Stimulated activated memory B cell treated with anti-CD40 and anti-IgM and Interleukin-4, amounts not matched to agents 10 μg/mL and 1 μg/mL and 100 μg/mL, for 72 hours (primary cell): ENCODE results near the gene ABHD16A.

Experiments
- ATAC-seq: fragments of 150-1000 bp; cut with Tn5 transposase; 2 replicates; pipeline ENCODE4 v1.10.0; 2021
- H3K27ac Mint-ChIP-seq: one replicate; pipeline ENCODE4 v1.8.0; 2022; ENCODE audit warnings: mild to moderate bottlenecking, mixed read lengths
- H3K27me3 Mint-ChIP-seq: one replicate; pipeline ENCODE4 v1.8.0; 2022; ENCODE audit warnings: mixed read lengths
- H3K36me3 Mint-ChIP-seq: one replicate; pipeline ENCODE4 v1.8.0; 2022; ENCODE audit warnings: mixed read lengths
- H3K4me1 Mint-ChIP-seq: one replicate; pipeline ENCODE4 v1.8.0; 2022; ENCODE audit warnings: mixed read lengths
- H3K4me3 Mint-ChIP-seq: one replicate; pipeline ENCODE4 v1.8.0; 2022; ENCODE audit warnings: mild to moderate bottlenecking, moderate library complexity, mixed read lengths
- H3K9me3 Mint-ChIP-seq: one replicate; pipeline ENCODE4 v1.8.0; 2022; ENCODE audit warnings: mixed read lengths

ABHD16A gene

DNA sequence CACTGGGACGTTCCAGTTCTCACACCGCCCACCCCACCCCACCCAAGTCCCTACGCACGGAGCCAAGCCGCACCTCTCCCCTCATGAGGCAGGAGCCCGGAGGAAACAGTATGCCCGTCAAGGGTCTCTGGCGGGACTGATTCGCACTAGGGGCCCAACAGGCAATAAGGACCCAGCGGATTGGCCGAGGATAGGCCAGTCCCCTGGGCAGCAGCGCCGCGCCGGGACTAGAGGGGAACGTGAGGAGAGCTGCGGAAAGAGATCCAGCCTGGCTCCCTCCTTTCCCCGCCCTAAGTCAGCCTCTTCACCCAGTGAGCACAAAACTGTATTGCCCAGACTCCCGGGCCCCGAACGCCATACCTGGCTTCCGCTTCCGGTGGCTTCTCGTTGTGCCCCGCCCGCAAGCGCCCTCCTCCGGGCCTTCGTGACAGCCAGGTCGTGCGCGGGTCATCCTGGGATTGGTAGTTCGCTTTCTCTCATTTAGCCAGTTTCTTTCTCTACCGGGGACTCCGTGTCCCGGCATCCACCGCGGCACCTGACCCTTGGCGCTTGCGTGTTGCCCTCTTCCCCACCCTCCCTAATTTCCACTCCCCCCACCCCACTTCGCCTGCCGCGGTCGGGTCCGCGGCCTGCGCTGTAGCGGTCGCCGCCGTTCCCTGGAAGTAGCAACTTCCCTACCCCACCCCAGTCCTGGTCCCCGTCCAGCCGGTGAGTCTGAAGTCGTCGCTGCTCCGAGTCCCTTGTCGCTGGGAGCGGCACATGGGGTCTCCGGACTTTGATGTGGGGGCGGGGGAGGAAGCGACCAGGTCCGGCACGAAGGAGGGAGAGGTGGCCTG lies 37.4 kb downstream of the ABHD16A start, which contains the start of gene CSNK2B:
CSNK2B (plus strand) TSS at position 580 of the 836 bp plus-strand sequence. CDS start 752 bp downstream, outside the sequence.
- Mint-ChIP-seq H3K4me3 (peak within 1 kb of the TSS; percentile 95), H3K27ac (peak within 1 kb of the TSS; percentile 98), H3K27me3 (no peaks in the 10 kb centered on the region), H3K36me3 (peaks cover 57% of the 10 kb centered on the region), H3K4me1 (peaks cover 67% of the 10 kb centered on the region), H3K9me3 (no peaks in the 10 kb centered on the region)
- peak; percentile 94 for ATAC-seq

GRCh38 chr6:31664790-31665500 lies 38.2 kb downstream of the ABHD16A start, which contains the start of gene GPANK1:
GPANK1 (minus strand) TSS chr6:31664997; CDS start chr6:31664478, 519 bp downstream.
- peak; percentile 60 for ATAC-seq
- H3K36me3 Mint-ChIP-seq, result peaks cover 53% of the 10 kb centered on the region
- H3K4me1 Mint-ChIP-seq, result peaks cover 71% of the 10 kb centered on the region
- H3K4me3 Mint-ChIP-seq, result peak within 1 kb of the TSS; percentile 95
- H3K9me3 Mint-ChIP-seq, result no peaks in the 10 kb centered on the region
- no peaks in the 10 kb centered on the region for H3K27me3 Mint-ChIP-seq
- peak within 1 kb of the TSS; percentile 98 for H3K27ac Mint-ChIP-seq

DNA sequence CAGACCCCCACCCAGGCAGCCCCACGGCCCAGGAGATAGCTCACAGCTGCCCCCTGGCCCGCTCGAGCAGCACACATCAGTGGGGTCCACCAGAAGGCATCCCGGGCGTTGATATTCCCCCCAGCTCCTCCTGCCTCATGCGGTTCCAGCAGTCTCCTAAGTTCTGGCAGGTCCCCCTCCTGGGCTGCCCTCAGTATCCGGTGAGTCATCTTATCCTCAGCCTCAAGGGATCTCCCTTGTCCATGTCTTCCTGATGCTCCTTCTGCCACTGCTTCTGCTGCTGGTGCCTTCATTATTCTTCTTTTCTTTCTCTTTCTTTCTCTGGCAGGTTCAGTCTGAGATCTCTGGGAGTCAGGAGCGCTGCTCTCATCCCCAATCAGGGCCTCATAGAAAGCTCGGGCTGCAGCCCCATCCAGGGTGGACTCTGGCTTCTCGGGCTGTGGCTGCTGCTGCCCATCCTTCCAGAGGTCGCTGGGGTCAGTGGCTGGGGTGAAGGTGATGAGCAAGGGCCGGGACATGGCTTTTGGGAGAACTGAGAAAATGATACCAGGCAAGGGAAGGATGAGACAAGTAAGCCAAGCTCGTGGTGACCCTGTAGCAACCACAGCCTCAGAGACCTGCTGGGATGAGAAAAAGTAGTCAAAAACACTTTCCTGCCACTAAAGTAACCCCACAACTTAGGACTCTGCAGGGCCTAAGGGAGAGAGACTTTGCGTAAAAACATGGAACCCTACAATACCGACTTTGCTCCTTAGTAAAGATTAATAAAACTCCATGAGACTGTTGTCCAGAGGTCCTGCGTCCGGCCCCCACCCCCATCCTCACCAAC lies 38.9 kb downstream of the ABHD16A start:
- Mint-ChIP-seq H3K4me3 (peak overlapping the region; percentile 95), H3K4me1 (peaks cover 79% of the 10 kb centered on the region), H3K27me3 (no peaks in the 10 kb centered on the region), H3K27ac (peak overlapping the region; percentile 98), H3K9me3 (no peaks in the 10 kb centered on the region), H3K36me3 (peaks cover 60% of the 10 kb centered on the region)
- no peak for ATAC-seq

GRCh38 chr6:31663126-31663960 lies 39.8 kb downstream of the ABHD16A start:
- no peak for ATAC-seq
- Mint-ChIP-seq H3K4me3 (peak overlapping the region; percentile 95), H3K4me1 (peaks cover 86% of the 10 kb centered on the region), H3K27ac (peak overlapping the region; percentile 98), H3K36me3 (peaks cover 60% of the 10 kb centered on the region), H3K27me3 (no peaks in the 10 kb centered on the region), H3K9me3 (no peaks in the 10 kb centered on the region)

DNA sequence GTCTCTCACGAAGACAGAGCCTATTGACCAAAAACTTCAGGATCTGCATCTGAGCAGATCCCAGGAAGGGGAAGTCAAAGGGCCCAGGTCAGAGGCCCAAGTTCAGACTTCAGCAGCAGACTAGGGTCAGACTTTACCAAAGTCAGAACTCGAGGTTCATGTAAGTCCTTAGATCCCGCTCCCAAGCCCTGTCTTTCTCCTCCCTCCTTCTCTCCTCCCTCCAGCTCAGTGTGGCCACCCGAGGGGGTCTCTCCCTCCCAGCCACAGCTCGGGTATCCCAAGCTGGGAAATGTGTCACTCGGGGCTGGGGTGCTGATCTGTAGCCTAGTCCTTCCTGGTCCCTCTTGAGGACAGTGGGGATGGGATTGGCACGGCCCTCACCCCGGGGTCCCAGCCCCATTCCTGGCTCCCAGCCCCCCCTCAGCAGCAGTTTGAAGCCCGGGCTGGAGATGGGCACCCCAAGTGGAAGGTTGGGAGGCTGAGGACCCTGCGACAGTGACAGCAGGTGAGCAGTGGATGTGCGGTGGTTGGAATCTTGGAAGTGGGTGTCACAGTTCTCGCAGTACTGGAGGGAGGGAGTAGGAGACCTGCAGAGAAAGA lies 40.9 kb downstream of the ABHD16A start:
- H3K36me3 Mint-ChIP-seq, result peaks cover 66% of the 10 kb centered on the region
- ATAC-seq, result no peak
- peak overlapping the region; percentile 98 for H3K27ac Mint-ChIP-seq
- no peaks in the 10 kb centered on the region for H3K27me3 Mint-ChIP-seq
- peak overlapping the region; percentile 46 for H3K4me3 Mint-ChIP-seq
- H3K4me1 Mint-ChIP-seq, result peaks cover 88% of the 10 kb centered on the region
- H3K9me3 Mint-ChIP-seq, result no peaks in the 10 kb centered on the region

- Mint-ChIP-seq H3K9me3 (no peaks in the 10 kb centered on the region), H3K27me3 (no peaks in the 10 kb centered on the region), H3K4me1 (peaks cover 87% of the 10 kb centered on the region), H3K36me3 (peaks cover 69% of the 10 kb centered on the region), H3K4me3 (peak overlapping the region; percentile 97), H3K27ac (peak overlapping the region; percentile 98)
- ATAC-seq, result no peak
These were observed 41.6 kb downstream of the ABHD16A start for GRCh38 chr6:31661262-31662123.

GRCh38 chr6:31660381-31661261 lies 42.5 kb downstream of the ABHD16A start, which contains the start of gene C6orf47:
C6orf47 (minus strand) TSS chr6:31660778; CDS start chr6:31659947, 831 bp downstream.
- peaks cover 71% of the 10 kb centered on the region for H3K36me3 Mint-ChIP-seq

GRCh38 chr6:31659649-31660380 lies 43.3 kb downstream of the ABHD16A start:
- H3K9me3 Mint-ChIP-seq, result no peaks in the 10 kb centered on the region
- peak; percentile 65 for ATAC-seq
- peaks cover 90% of the 10 kb centered on the region for H3K4me1 Mint-ChIP-seq
- H3K27me3 Mint-ChIP-seq, result no peaks in the 10 kb centered on the region
- H3K36me3 Mint-ChIP-seq, result peaks cover 74% of the 10 kb centered on the region
- H3K27ac Mint-ChIP-seq, result peak overlapping the region; percentile 98
- peak overlapping the region; percentile 97 for H3K4me3 Mint-ChIP-seq

More at GRCh38 chr6:31660381-31661261, 42.5 kb downstream of the ABHD16A start, which contains the start of gene C6orf47:
- Mint-ChIP-seq H3K27ac (peak within 1 kb of the TSS; percentile 98), H3K27me3 (no peaks in the 10 kb centered on the region), H3K9me3 (no peaks in the 10 kb centered on the region), H3K4me1 (peaks cover 89% of the 10 kb centered on the region), H3K4me3 (peak within 1 kb of the TSS; percentile 97)
- ATAC-seq, result peak; percentile 86

- Mint-ChIP-seq H3K4me3 (peak overlapping the region; percentile 97), H3K27ac (peak overlapping the region; percentile 98), H3K36me3 (peaks cover 67% of the 10 kb centered on the region), H3K27me3 (no peaks in the 10 kb centered on the region), H3K9me3 (no peaks in the 10 kb centered on the region), H3K4me1 (peaks cover 83% of the 10 kb centered on the region)
- ATAC-seq, result no peak
These were observed 44.0 kb downstream of the ABHD16A start for GRCh38 chr6:31658983-31659648.

- Mint-ChIP-seq H3K36me3 (peaks cover 58% of the 10 kb centered on the region), H3K27me3 (no peaks in the 10 kb centered on the region), H3K9me3 (no peaks in the 10 kb centered on the region), H3K4me1 (peaks cover 80% of the 10 kb centered on the region), H3K27ac (peak overlapping the region; percentile 98), H3K4me3 (peak overlapping the region; percentile 97)
- ATAC-seq, result no peak
These were observed 44.9 kb downstream of the ABHD16A start for GRCh38 chr6:31658158-31658688.
